K562 (cell line): ENCODE measurements around the gene PARP14. TPM values are rescaled to one million over a fixed set of nuclear protein-coding genes. Genes with fewer than 3 reads are reported as not detected.

ENCODE experiments used
- ATAC-seq: fragments of 200-7000 bp; cut with Tn5 transposase; 3 replicates; pipeline ENCODE4 v1.9.1; 2020; ENCODE audit warnings: moderate library complexity
- BruUV-seq: library from RNA; stranded (reverse); fragments of 400-500 nt; replicated peaks from 2 replicates; lab custom pipeline; 2021; lab: Mats Ljungman, UMichigan
- CTCF ChIA-PET: fragments of 300-600 bp; formaldehyde crosslinking; extraction: SDS; loops from one replicate; lab custom pipeline; 2021; ENCODE audit warnings: low intra/inter-chr PET ratio; lab: Yijun Ruan, JAX
- POLR2A ChIA-PET: fragments of 300-600, 350-650 bp; sonication (Branson Sonifier 250); formaldehyde crosslinking; extraction: SDS; loops from one replicate; lab custom pipeline; 2021; ENCODE audit warnings: antibody characterized with exemption, inconsistent platforms; lab: Yijun Ruan, JAX
- DNase-seq, 4 experiments: peaks; one replicate each; pipeline versions ENCODE4 v3.0.0 to v3.0.0-alpha.2; 2011 to 2018; ENCODE audit warnings: low spot score in 3 of 4, mixed read lengths in 3 of 4; ENCODE audit errors: extremely low read depth in 1 of 4
- FAIRE-seq: peaks from 2 replicates; lab custom pipeline; 2011; peaks lifted over from hg19 to GRCh38; lab: Jason Lieb, UNC
- H2AFZ ChIP-seq: 2 replicates; pipeline ENCODE4 v1.6.0; 2011; ENCODE audit warnings: low read depth, low read length, control low read depth, inconsistent platforms
- H3K27ac ChIP-seq: fragments of 200-600 bp; 3 replicates; pipeline ENCODE4 v1.8.0; 2011; ENCODE audit warnings: low read depth, mild to moderate bottlenecking, control low read depth, inconsistent platforms, low read length, moderate library complexity, mixed read lengths; ENCODE audit errors: extremely low read depth
- H3K27me3 ChIP-seq, 2 experiments: fragments of 300-600 bp in 1 of 2; 2 replicates in 1 of 2; 3 replicates in 1 of 2; pipeline versions ENCODE4 v1.6.0 to v1.8.0; 2011; ENCODE audit warnings: inconsistent platforms in 2 of 2, low read length in 2 of 2, mild to moderate bottlenecking in 1 of 2, mixed read lengths in 1 of 2, moderate library complexity in 1 of 2; ENCODE audit not compliant: control insufficient read depth in 2 of 2, insufficient read depth in 2 of 2
- H3K36me3 ChIP-seq: fragments of 300-600 bp; 3 replicates; pipeline ENCODE4 v1.8.0; 2011; ENCODE audit warnings: mild to moderate bottlenecking, low read length, inconsistent platforms; ENCODE audit not compliant: control insufficient read depth, insufficient read depth
- H3K4me1 ChIP-seq, 2 experiments: fragments of 200-600 bp in 1 of 2; replicated peaks in 1 of 2; 2 replicates in 1 of 2; 3 replicates in 1 of 2; pipeline versions ENCODE4 v1.5.1 to v1.8.0; 2011; ENCODE audit warnings: inconsistent platforms in 2 of 2, low read length in 2 of 2, mild to moderate bottlenecking in 1 of 2, mixed read lengths in 1 of 2, moderate library complexity in 1 of 2; ENCODE audit not compliant: control insufficient read depth in 2 of 2, insufficient read depth in 2 of 2
- H3K4me2 ChIP-seq: 2 replicates; pipeline ENCODE4 v1.6.1; 2011; ENCODE audit warnings: low read length, control low read depth, inconsistent platforms, mixed read lengths; ENCODE audit not compliant: insufficient read depth
- H3K4me3 ChIP-seq: fragments of 200-600 bp; sonication (generic), shearing (Covaris generic); 2 replicates; pipeline ENCODE4 v1.5.1; 2016; ENCODE audit warnings: control low read depth, inconsistent platforms
- H3K79me2 ChIP-seq: fragments of 200-600 bp; 3 replicates; pipeline ENCODE4 v1.8.0; 2011; ENCODE audit warnings: low read length, inconsistent platforms; ENCODE audit not compliant: control insufficient read depth, insufficient read depth
- H3K9ac ChIP-seq, 2 experiments: 2 replicates each; pipeline versions ENCODE4 v1.6.0 to v1.6.1; 2011; ENCODE audit warnings: low read depth in 2 of 2, low read length in 2 of 2, control low read depth in 1 of 2, inconsistent platforms in 1 of 2, mild to moderate bottlenecking in 1 of 2, mixed read lengths in 1 of 2; ENCODE audit not compliant: insufficient read depth in 1 of 2
- H3K9me1 ChIP-seq: one replicate; pipeline ENCODE4 v1.6.0; 2011; ENCODE audit warnings: inconsistent platforms, mild to moderate bottlenecking, low read length, moderate library complexity; ENCODE audit not compliant: control insufficient read depth, insufficient read depth
- H3K9me3 ChIP-seq: replicated peaks from 2 replicates; pipeline ENCODE4 v1.5.1; 2011; ENCODE audit warnings: low read depth, low read length, inconsistent platforms; ENCODE audit not compliant: control insufficient read depth, insufficient read depth
- H4K20me1 ChIP-seq: replicated peaks from 2 replicates; pipeline ENCODE4 v1.6.1; 2011; ENCODE audit warnings: low read length, inconsistent platforms, mixed read lengths; ENCODE audit not compliant: control insufficient read depth, insufficient read depth
- HMG20A ChIP-seq: fragments of 450-650 bp; formaldehyde crosslinking; conservative IDR thresholded peaks from 2 replicates; pipeline ENCODE4 v1.4.0; 2020; ENCODE audit warnings: mild to moderate bottlenecking, mixed read lengths
- TEAD4 ChIP-seq, 2 experiments: sonication (generic) in 1 of 2; formaldehyde crosslinking in 1 of 2; IDR thresholded peaks; 2 replicates each; pipeline versions ENCODE4 v1.6.1 to v1.8.0; 2012 to 2022; ENCODE audit warnings: borderline replicate concordance in 1 of 2, inconsistent platforms in 1 of 2, low read length in 1 of 2, mild to moderate bottlenecking in 1 of 2, missing genetic modification reagents in 1 of 2
- ZNF586 ChIP-seq: fragments of 450-650 bp; formaldehyde crosslinking; conservative IDR thresholded peaks from 2 replicates; pipeline ENCODE4 v1.4.0; 2020; ENCODE audit warnings: mild to moderate bottlenecking, moderate library complexity
- ZNF699 ChIP-seq: fragments of 250-450 bp; sonication (Bioruptor Pico); IDR thresholded peaks from 2 replicates; pipeline ENCODE4 v1.8.0; 2021; ENCODE audit warnings: mild to moderate bottlenecking, moderate library complexity; ENCODE audit not compliant: insufficient replicate concordance
- WGBS: fragments of 100-300 bp; shearing (Covaris generic); methylation state at CpG from one replicate; pipeline ENCODE4 v1.1.6; 2016; ENCODE audit warnings: low coverage, mixed read lengths; ENCODE audit not compliant: insufficient coverage; ENCODE audit errors: missing lambda C conversion rate; 5-methylcytosine and 5-hydroxymethylcytosine counted together
- in situ Hi-C: fragments of 300-500 bp; cut with MboI; formaldehyde crosslinking; loops from 4 replicates; pipeline ENCODE4 v1.15.0; 2018; ENCODE audit warnings: inconsistent platforms, mixed read lengths
- intact Hi-C: fragments of 100-400 bp; cut with micrococcal nuclease; formaldehyde crosslinking; loops from 2 replicates; pipeline ENCODE4 v1.14.2; 2022
- polyA plus RNA-seq, 8 experiments: library from polyadenylated mRNA; depleted of rRNA in 4 of 8; stranded (reverse) in 5 of 8; unstranded in 3 of 8; fragments of >200 nt; fragmentation: Nextera tagmentation in 2 of 8; fragmentation: Illumina TruSeq in 1 of 8; extraction: Ambion mirVana in 2 of 8; extraction: Trizol in 1 of 8; gene quantifications; 2 replicates each; pipeline versions ENCODE4 v1.2.1 to v1.2.3, GENCODE V29; 2011 to 2014; ENCODE audit warnings: inconsistent platforms in 1 of 8, missing spikeins in 1 of 8
- total RNA-seq, 7 experiments: library from RNA; depleted of rRNA in 6 of 7; stranded (reverse); fragments of >200 nt in 6 of 7; fragmentation: Illumina TruSeq in 2 of 7; extraction: Trizol in 2 of 7; gene quantifications; 2 replicates each; pipeline versions ENCODE4 v1.2.1 to v1.2.3, GENCODE V29; 2011 to 2021; ENCODE audit warnings: low replicate concordance in 1 of 7
- TF ChIP-seq, protein P1 (sequence below): fragments of 250-450 bp; sonication (Bioruptor Pico); IDR thresholded peaks from 2 replicates; pipeline ENCODE4 v1.4.0; 2020
- TF ChIP-seq, protein P2 (sequence below): fragments of 250-450 bp; sonication (Bioruptor Pico); IDR thresholded peaks from 2 replicates; pipeline ENCODE4 v1.4.0; 2020
- TF ChIP-seq, protein P3 (sequence below): fragments of 450-650 bp; formaldehyde crosslinking; IDR thresholded peaks from 2 replicates; pipeline ENCODE4 v1.4.0; 2022; ENCODE audit warnings: missing genetic modification characterization

The PARP14 gene
- total and polyA plus RNA-seq, 9 of the 15 experiments (the other 6 are each of a cell fraction or from before 2014, with no cell fraction given): 3.1 to 14.4 (median 9.0) TPM

DNA sequence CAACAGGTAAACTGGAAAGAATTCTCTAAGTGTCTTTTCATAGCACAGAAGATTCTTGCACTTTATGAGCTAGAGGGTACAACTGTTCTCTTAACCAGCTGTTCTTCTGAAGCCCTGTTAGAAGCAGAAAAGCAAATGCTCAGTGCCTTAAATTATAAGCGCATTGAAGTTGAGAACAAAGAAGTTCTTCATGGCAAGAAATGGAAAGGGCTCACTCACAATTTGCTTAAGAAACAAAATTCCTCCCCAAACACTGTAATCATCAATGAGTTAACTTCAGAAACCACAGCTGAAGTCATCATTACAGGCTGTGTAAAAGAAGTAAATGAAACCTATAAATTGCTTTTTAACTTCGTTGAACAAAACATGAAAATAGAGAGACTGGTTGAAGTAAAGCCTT, 19.6 kb downstream of the PARP14 start:
- Histone ChIP-seq H3K27me3 (no peaks in the 10 kb centered on the region), H3K4me3 (no peak overlapping the region), H3K9me1 (no peaks in the 10 kb centered on the region)
- intact Hi-C loops (no loop called here), in situ Hi-C loops (no loop called here)
- TF ChIP-seq, protein P1, sequence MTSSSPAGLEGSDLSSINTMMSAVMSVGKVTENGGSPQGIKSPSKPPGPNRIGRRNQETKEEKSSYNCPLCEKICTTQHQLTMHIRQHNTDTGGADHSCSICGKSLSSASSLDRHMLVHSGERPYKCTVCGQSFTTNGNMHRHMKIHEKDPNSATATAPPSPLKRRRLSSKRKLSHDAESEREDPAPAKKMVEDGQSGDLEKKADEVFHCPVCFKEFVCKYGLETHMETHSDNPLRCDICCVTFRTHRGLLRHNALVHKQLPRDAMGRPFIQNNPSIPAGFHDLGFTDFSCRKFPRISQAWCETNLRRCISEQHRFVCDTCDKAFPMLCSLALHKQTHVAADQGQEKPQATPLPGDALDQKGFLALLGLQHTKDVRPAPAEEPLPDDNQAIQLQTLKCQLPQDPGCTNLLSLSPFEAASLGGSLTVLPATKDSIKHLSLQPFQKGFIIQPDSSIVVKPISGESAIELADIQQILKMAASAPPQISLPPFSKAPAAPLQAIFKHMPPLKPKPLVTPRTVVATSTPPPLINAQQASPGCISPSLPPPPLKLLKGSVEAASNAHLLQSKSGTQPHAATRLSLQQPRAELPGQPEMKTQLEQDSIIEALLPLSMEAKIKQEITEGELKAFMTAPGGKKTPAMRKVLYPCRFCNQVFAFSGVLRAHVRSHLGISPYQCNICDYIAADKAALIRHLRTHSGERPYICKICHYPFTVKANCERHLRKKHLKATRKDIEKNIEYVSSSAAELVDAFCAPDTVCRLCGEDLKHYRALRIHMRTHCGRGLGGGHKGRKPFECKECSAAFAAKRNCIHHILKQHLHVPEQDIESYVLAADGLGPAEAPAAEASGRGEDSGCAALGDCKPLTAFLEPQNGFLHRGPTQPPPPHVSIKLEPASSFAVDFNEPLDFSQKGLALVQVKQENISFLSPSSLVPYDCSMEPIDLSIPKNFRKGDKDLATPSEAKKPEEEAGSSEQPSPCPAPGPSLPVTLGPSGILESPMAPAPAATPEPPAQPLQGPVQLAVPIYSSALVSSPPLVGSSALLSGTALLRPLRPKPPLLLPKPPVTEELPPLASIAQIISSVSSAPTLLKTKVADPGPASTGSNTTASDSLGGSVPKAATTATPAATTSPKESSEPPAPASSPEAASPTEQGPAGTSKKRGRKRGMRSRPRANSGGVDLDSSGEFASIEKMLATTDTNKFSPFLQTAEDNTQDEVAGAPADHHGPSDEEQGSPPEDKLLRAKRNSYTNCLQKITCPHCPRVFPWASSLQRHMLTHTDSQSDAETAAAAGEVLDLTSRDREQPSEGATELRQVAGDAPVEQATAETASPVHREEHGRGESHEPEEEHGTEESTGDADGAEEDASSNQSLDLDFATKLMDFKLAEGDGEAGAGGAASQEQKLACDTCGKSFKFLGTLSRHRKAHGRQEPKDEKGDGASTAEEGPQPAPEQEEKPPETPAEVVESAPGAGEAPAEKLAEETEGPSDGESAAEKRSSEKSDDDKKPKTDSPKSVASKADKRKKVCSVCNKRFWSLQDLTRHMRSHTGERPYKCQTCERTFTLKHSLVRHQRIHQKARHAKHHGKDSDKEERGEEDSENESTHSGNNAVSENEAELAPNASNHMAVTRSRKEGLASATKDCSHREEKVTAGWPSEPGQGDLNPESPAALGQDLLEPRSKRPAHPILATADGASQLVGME (CRISPR knock-in tag): no peak
- TF ChIP-seq HMG20A (CRISPR knock-in tag): no peak
- no peak for TF ChIP-seq ZNF699 (CRISPR knock-in tag)
- TF ChIP-seq, protein P2, sequence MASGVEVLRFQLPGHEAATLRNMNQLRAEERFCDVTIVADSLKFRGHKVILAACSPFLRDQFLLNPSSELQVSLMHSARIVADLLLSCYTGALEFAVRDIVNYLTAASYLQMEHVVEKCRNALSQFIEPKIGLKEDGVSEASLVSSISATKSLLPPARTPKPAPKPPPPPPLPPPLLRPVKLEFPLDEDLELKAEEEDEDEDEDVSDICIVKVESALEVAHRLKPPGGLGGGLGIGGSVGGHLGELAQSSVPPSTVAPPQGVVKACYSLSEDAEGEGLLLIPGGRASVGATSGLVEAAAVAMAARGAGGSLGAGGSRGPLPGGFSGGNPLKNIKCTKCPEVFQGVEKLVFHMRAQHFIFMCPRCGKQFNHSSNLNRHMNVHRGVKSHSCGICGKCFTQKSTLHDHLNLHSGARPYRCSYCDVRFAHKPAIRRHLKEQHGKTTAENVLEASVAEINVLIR: no peak
- TF ChIP-seq TEAD4 (IDR thresholded peaks at IDR 0.05; ENCODE audit: low read length): no peak
- no peak for TF ChIP-seq TEAD4 (CRISPR knock-in tag; IDR thresholded peaks at IDR 0.05; ENCODE audit: borderline replicate concordance)
- no peak for TF ChIP-seq ZNF586 (CRISPR knock-in tag)
- TF ChIP-seq, protein P3, sequence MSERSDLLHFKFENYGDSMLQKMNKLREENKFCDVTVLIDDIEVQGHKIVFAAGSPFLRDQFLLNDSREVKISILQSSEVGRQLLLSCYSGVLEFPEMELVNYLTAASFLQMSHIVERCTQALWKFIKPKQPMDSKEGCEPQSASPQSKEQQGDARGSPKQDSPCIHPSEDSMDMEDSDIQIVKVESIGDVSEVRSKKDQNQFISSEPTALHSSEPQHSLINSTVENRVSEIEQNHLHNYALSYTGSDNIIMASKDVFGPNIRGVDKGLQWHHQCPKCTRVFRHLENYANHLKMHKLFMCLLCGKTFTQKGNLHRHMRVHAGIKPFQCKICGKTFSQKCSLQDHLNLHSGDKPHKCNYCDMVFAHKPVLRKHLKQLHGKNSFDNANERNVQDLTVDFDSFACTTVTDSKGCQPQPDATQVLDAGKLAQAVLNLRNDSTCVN (CRISPR knock-in tag): no peak
- TF ChIP-seq, all 486 proteins: peak for 0
- no TSS peak for BruUV-seq
- Histone ChIP-seq H3K4me2 (no peak overlapping the region), H3K79me2 (no peaks in the 10 kb centered on the region), H3K4me1 (no peaks in the 10 kb centered on the region; a peak in 1 of 5 replicates), H3K9me3 (no peaks in the 10 kb centered on the region), H3K9ac (no peak overlapping the region), H3K27ac (no peak overlapping the region), H2AFZ (no peak overlapping the region), H4K20me1 (no peaks in the 10 kb centered on the region), H3K36me3 (peaks cover 13% of the 10 kb centered on the region; the same call in 1 of the 3 replicates)
- FAIRE-seq (no peak), DNase-seq (no peak), ATAC-seq (no peak)
- 50% methylated on average over 2 of the region's 2 CpGs for WGBS
- CTCF ChIA-PET: no interaction called here
- POLR2A ChIA-PET: no interaction called here
